SW480 (cell line): ENCODE results near the gene ATXN7L3.
A peak's percentile ranks its signal among the peaks of the same experiment; 100 is the strongest.

ENCODE experiments used
- DNase-seq: peaks from one replicate; pipeline ENCODE4 v3.0.0-alpha.2; 2016; ENCODE audit warnings: low spot score

ATXN7L3 gene

GRCh38 chr17:44200478-44201155, 933 bp upstream of the ATXN7L3 start:
- peak; percentile 41 for DNase-seq

GRCh38 chr17:44198721-44199552, 747 bp downstream of the ATXN7L3 start:
- DNase-seq = no peak

GRCh38 chr17:44197980-44198720, 1.5 kb downstream of the ATXN7L3 start:
- peak; percentile 39 for DNase-seq

- DNase-seq = no peak
Measured at GRCh38 chr17:44197107-44197506, 2.6 kb downstream of the ATXN7L3 start.

- no peak for DNase-seq
Measured at GRCh38 chr17:44193326-44194084, 6.2 kb downstream of the ATXN7L3 start.

GRCh38 chr17:44192750-44193149, 6.9 kb downstream of the ATXN7L3 start:
- DNase-seq = no peak

- no peak for DNase-seq
Measured at GRCh38 chr17:44191941-44192496, 7.7 kb downstream of the ATXN7L3 start.

- DNase-seq = no peak
Measured at GRCh38 chr17:44191369-44191768, 8.3 kb downstream of the ATXN7L3 start.

GRCh38 chr17:44190481-44190880, 9.2 kb downstream of the ATXN7L3 start:
- DNase-seq = no peak

GRCh38 chr17:44188576-44189403, 10.9 kb downstream of the ATXN7L3 start:
- DNase-seq = no peak

- DNase-seq = no peak
Measured at GRCh38 chr17:44187131-44187899, 12.4 kb downstream of the ATXN7L3 start.

GRCh38 chr17:44186307-44187130, 13.2 kb downstream of the ATXN7L3 start, which contains the start of gene TMUB2:
Gene TMUB2 (plus strand): TSS chr17:44186972. CDS start chr17:44187709, 737 bp downstream.
- peak; percentile 100 for DNase-seq

- DNase-seq = no peak
Measured at GRCh38 chr17:44184212-44184810, 15.4 kb downstream of the ATXN7L3 start.

- no peak for DNase-seq
Measured at GRCh38 chr17:44183024-44183423, 16.7 kb downstream of the ATXN7L3 start.

- DNase-seq = no peak
Measured at GRCh38 chr17:44178133-44178532, 21.6 kb downstream of the ATXN7L3 start.

- no peak for DNase-seq
Measured at GRCh38 chr17:44177640-44178039, 22.0 kb downstream of the ATXN7L3 start.

GRCh38 chr17:44176671-44177501, 22.8 kb downstream of the ATXN7L3 start:
- DNase-seq = no peak

- DNase-seq = no peak
Measured at GRCh38 chr17:44176257-44176656, 23.4 kb downstream of the ATXN7L3 start.
